GM21737 (cell line): ENCODE measurements around the gene ART4.
A peak's percentile ranks its signal among the peaks of the same experiment; 100 is the strongest.

Source experiments
- ATAC-seq: cut with Tn5 transposase; IDR thresholded peaks from one replicate; pipeline ENCODE4 v1.9.1; 2021; ENCODE audit warnings: mild to moderate bottlenecking, moderate library complexity; ENCODE audit not compliant: unreplicated experiment

ART4 gene

GRCh38 chr12:14811486-14811885 lies 31.8 kb downstream of the ART4 start:
- ATAC-seq: no peak

DNA sequence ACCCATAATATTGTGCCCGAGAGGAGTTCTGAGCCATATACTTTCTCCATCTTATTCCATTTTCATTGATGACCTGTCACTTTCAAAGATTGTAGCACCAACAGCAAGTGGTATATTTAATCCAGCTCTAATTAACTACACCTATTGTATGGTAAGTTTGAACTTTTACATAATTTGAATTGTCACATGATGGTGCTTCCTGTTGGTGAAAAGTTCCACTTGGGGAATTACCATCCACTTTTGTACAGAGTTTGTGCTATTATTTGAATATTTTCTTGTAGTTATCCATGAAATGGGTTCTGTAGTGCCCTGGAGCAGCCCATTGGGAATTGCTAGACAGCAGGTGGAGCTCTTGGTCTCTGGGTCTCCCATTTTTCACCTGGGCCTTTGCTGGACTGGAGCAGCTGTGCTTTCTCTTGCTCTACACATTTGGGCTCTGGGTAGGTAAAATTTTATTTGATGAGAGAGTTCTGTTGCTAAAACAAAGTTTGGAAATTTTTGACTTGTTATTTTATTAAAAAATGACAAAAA lies 32.3 kb downstream of the ART4 start:
- ATAC-seq: no peak

- ATAC-seq: no peak
Measured at GRCh38 chr12:14810167-14810952, 33.0 kb downstream of the ART4 start.

- peak; percentile 12 for ATAC-seq
Measured at GRCh38 chr12:14803830-14804160, 39.5 kb downstream of the ART4 start.

- peak; percentile 99 for ATAC-seq
Measured at GRCh38 chr12:14803011-14803829, 40.1 kb downstream of the ART4 start, which contains the start of the genes C12orf60 and WBP11. Gene C12orf60, plus strand, starts transcription at chr12:14803670. Its CDS starts 19,266 bp downstream, at chr12:14822936. Gene WBP11, minus strand, starts transcription at chr12:14803478. Its CDS starts 2,095 bp downstream, at chr12:14801383.

DNA sequence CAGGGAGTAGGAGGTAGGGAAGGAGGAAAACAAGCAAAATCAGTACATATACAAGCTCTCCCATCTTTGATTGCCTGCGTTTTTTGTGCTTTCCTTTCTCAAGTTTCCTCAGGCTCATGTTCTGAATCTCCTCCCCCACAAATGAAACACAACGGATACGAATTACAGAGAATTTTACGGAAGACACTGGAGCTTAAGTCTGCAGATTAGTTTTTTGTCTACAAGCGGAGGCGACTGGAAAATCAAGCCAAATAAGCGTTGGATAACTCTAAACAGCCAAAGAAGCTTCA lies 40.7 kb downstream of the ART4 start:
- ATAC-seq: no peak

- no peak for ATAC-seq
Measured at GRCh38 chr12:14802247-14802646, 41.1 kb downstream of the ART4 start.

- ATAC-seq: no peak
Measured at GRCh38 chr12:14795028-14795448, 48.3 kb downstream of the ART4 start.

- ATAC-seq: no peak
Measured at GRCh38 chr12:14785568-14785967, 57.8 kb downstream of the ART4 start.

DNA sequence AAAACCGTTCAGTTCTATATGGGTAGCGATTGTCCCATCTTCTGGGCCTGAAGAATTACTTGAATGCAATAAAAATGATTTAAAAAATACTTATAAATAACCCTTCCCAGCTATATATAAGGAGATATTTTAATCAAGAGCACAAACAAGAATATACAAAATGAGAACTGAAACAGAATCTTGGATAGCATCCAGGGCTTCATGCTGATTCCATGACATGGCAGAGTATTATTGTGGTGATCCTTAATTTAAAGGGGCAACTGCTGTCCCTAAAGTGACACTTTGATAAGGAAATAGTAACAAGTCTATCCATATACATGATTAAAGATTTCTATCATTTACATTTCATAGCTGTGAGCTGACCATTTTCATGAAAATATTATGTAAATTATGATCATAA lies 58.9 kb downstream of the ART4 start:
- no peak for ATAC-seq

DNA sequence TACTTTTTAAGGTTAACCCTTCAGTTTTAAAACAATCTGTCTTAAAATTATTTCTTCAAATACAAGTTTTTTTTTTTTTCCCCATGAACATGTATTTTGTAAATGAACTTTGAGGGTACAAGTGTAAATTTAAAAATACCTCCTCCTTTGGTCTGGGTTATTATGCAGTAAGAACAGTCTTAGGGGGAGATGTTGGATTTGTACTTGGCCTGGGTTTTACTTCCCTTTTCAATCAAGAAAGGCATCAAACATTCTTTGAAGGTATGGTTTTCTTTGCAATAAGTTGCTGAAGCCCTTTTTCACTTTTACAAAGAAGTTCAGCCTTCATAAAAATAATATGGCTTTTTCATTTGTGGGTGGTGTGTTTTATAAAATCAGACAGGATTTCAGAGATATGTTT lies 60.6 kb downstream of the ART4 start:
- ATAC-seq: no peak

- ATAC-seq: no peak
Measured at GRCh38 chr12:14781563-14781962, 61.8 kb downstream of the ART4 start.

DNA sequence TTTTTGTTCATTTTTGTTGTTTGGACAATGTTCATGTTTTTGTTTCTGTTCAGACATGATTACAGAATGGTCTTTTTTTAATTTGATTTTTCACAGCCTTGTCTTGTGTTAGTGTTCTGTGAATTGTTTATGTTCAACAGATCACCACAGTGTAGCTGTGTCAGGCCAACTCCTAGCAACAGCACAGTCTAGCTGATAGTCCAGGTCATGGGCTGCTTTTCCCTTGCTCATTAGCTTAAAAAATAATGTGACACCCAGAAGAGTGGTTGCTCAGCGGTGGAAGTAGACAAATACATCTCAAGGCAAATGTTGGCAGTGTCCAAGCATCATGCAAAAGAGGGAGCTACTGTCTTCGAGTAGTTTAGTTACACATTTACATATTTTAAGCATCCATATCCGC lies 62.5 kb downstream of the ART4 start:
- no peak for ATAC-seq

DNA sequence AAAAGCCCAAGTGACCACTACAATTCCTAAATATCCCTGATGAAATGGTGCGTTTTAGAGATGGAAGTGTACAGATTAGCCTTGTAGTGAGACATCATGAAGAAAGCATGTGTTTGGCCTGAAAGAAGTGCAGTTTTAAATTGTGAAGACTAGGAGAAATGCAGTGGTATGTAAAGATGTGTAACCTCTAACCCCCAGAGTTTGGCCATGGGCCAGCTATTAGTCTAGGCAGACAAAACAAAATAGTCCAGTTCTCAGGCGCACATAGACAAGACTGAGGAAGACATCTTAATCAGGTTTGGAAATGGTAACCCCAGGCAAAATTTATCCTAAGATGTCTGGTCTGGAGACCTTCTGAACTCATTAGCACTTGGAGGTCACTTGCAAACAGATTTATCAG lies 63.5 kb downstream of the ART4 start:
- ATAC-seq: no peak

DNA sequence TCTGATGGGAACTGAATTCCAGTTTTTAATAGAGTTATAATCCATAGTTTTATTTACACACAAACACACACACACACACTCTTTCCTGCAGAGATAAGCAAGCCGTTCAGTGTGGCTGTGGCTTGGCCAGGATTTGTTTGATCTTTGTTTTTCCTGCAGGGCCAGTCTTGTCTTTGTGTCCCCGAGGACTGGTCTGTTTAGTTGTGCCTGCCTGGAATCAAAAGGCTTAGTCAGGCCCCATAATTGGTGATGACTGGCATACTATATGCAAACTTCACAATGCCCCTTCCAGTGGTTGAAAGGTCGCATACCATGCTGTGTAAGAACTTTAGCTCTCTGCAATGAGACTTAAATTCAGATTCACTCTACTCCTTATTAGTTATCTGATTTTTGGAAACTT lies 66.1 kb downstream of the ART4 start:
- no peak for ATAC-seq

GRCh38 chr12:14776236-14776961 lies 66.9 kb downstream of the ART4 start:
- no peak for ATAC-seq

GRCh38 chr12:14775636-14775980 lies 67.7 kb downstream of the ART4 start:
- no peak for ATAC-seq
